Measurements from ENCODE around the gene COQ10B.
"Not testable (repeated sequence)": the region's sequence is repeated elsewhere in the genome, so short reads cannot be mapped to it uniquely, and the experiment has no call there.

Gene COQ10B

GRCh38 chr2:197453123-197453913, at the start of gene COQ10B:
TSS of gene COQ10B (plus strand) at chr2:197453552. CDS start at chr2:197453561, 9 bp downstream.
- peak; percentile 82 to 100 (median 99) for DNase-seq

- DNase-seq, result no peak
Measured at GRCh38 chr2:197405582-197405981, 47.8 kb upstream of the COQ10B start.

- no peak for DNase-seq
Measured at GRCh38 chr2:197414039-197414438, 39.3 kb upstream of the COQ10B start.

GRCh38 chr2:197414515-197414914, 38.8 kb upstream of the COQ10B start:
- DNase-seq, result no peak

GRCh38 chr2:197416268-197416667, 37.1 kb upstream of the COQ10B start:
- no peak for DNase-seq

- DNase-seq, result no peak
Measured at GRCh38 chr2:197419438-197419837, 33.9 kb upstream of the COQ10B start.

GRCh38 chr2:197423307-197423706, 30.0 kb upstream of the COQ10B start:
- no peak for DNase-seq

- no peak for DNase-seq
Measured at GRCh38 chr2:197425550-197425949, 27.8 kb upstream of the COQ10B start.

GRCh38 chr2:197426723-197427603, 26.4 kb upstream of the COQ10B start:
- no peak for DNase-seq

GRCh38 chr2:197427986-197428385, 25.4 kb upstream of the COQ10B start:
- no peak for DNase-seq

GRCh38 chr2:197431858-197432257, 21.5 kb upstream of the COQ10B start:
- no peak for DNase-seq

- DNase-seq, result not testable (repeated sequence)
Measured at GRCh38 chr2:197432527-197432926, 20.8 kb upstream of the COQ10B start.

GRCh38 chr2:197433780-197434438, 19.4 kb upstream of the COQ10B start:
- DNase-seq, result no peak

GRCh38 chr2:197434541-197435513, 18.5 kb upstream of the COQ10B start, which contains the start of gene SF3B1:
TSS of gene SF3B1 (minus strand) at chr2:197435028. CDS start at chr2:197434999, 29 bp downstream.
- peak; percentile 76 to 99 (median 96) for DNase-seq

GRCh38 chr2:197435598-197436420, 17.5 kb upstream of the COQ10B start:
- DNase-seq, result no peak

- no peak for DNase-seq
Measured at GRCh38 chr2:197437380-197437779, 16.0 kb upstream of the COQ10B start.

- DNase-seq, result peak in 2 of 56 donors; percentile 5 to 17
Measured at GRCh38 chr2:197442857-197443256, 10.5 kb upstream of the COQ10B start.

- DNase-seq, result no peak
Measured at GRCh38 chr2:197445746-197446145, 7.6 kb upstream of the COQ10B start.

- DNase-seq, result no peak
Measured at GRCh38 chr2:197446844-197447243, 6.5 kb upstream of the COQ10B start.
